ENCODE results near the gene RAF1. TPM values are rescaled to one million over a fixed set of nuclear protein-coding genes. Genes with fewer than 3 reads are reported as not detected.

RAF1 gene
- total and polyA plus RNA-seq, 9 of the 15 experiments (the other 6 are each of a cell fraction or from before 2014, with no cell fraction given) = 28.0 to 183 (median 85.6) TPM

DNA sequence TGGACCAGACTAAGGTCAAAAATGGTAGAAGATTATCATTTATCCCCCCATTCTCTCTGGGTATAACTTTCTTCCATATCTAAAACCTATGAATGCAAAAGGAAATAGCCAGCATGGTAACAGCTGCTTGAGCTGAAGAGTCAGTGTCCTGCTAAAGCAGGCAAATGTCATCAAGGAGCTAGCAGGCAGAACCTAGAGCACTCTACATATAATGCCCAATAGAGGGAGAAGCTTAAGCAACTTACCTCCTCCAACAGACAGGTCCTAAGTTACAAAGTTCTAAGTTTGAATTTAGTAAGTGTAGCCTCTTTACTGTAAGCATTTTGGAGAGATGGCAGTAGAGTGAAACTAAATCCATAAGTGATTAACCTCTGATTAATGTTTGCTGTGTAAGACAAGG is 7.7 kb downstream of the RAF1 start:
- TF ChIP-seq FOXM1 (IDR thresholded peaks at IDR 0.05; ENCODE audit: low read depth) = no peak
- no peak for TF ChIP-seq FOXM1 (CRISPR knock-in tag; IDR thresholded peaks at IDR 0.05; ENCODE audit: low read depth)
- no peak for TF ChIP-seq ZNF75A (CRISPR knock-in tag; IDR thresholded peaks at IDR 0.05)
- TF ChIP-seq ZNF780A (CRISPR knock-in tag; IDR thresholded peaks at IDR 0.05) = no peak
- no peak for TF ChIP-seq ZNF384 (IDR thresholded peaks at IDR 0.05; ENCODE audit: low read depth, low read length)
- TF ChIP-seq ZNF282 (CRISPR knock-in tag; IDR thresholded peaks at IDR 0.05) = no peak
- no peak for TF ChIP-seq EGR1 (conservative IDR thresholded peaks at IDR 0.05)
- TF ChIP-seq ZNF778 (CRISPR knock-in tag; IDR thresholded peaks at IDR 0.05) = no peak
- TF ChIP-seq ZNF184 (CRISPR knock-in tag; IDR thresholded peaks at IDR 0.05) = no peak
- TF ChIP-seq, protein P1, sequence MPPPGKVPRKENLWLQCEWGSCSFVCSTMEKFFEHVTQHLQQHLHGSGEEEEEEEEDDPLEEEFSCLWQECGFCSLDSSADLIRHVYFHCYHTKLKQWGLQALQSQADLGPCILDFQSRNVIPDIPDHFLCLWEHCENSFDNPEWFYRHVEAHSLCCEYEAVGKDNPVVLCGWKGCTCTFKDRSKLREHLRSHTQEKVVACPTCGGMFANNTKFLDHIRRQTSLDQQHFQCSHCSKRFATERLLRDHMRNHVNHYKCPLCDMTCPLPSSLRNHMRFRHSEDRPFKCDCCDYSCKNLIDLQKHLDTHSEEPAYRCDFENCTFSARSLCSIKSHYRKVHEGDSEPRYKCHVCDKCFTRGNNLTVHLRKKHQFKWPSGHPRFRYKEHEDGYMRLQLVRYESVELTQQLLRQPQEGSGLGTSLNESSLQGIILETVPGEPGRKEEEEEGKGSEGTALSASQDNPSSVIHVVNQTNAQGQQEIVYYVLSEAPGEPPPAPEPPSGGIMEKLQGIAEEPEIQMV (tag; conservative IDR thresholded peaks at IDR 0.05; ENCODE audit: low read depth) = no peak
- TF ChIP-seq ZFPM2 (CRISPR knock-in tag; IDR thresholded peaks at IDR 0.05) = no peak
- TF ChIP-seq POLR2B (IDR thresholded peaks at IDR 0.05; ENCODE audit: low read depth, partially characterized antibody) = no peak
- TF ChIP-seq STAG1 (CRISPR knock-in tag; IDR thresholded peaks at IDR 0.05; ENCODE audit: borderline replicate concordance) = no peak
- TF ChIP-seq ZC3H11A (IDR thresholded peaks at IDR 0.05; ENCODE audit: low read depth, low read length) = no peak
- no peak for TF ChIP-seq ZNF232 (CRISPR knock-in tag; IDR thresholded peaks at IDR 0.05)
- FAIRE-seq (no peak), DNase-seq (ENCODE audit: extremely low read depth in 1 of 4, low spot score in 3 of 4) (no peak), ATAC-seq (peak; percentile 44)
- intact Hi-C loops (cut with micrococcal nuclease) = no loop called here
- CTCF ChIA-PET (ENCODE audit: low intra/inter-chr PET ratio) = no interaction called here
- BruUV-seq (replicated peaks) = TSS peak; percentile 2
- Histone ChIP-seq H3K4me1 (replicated peaks in 1 of 2; ENCODE audit: control insufficient read depth in 2 of 2, insufficient read depth in 2 of 2, low read length in 2 of 2) (peaks cover 26 to 40% of the 10 kb centered on the region in 2 experiments), H3K9me3 (replicated peaks; ENCODE audit: control insufficient read depth, insufficient read depth, low read depth, low read length) (no peaks in the 10 kb centered on the region), H3K27ac (ENCODE audit: extremely low read depth, low read depth, low read length) (no peak overlapping the region), H2AFZ (ENCODE audit: low read depth, low read length) (no peak overlapping the region), H3K9ac (ENCODE audit: insufficient read depth in 1 of 2, low read depth in 2 of 2, low read length in 2 of 2) (no peak overlapping the region), H3K79me2 (ENCODE audit: control insufficient read depth, insufficient read depth, low read length) (peaks cover 96% of the 10 kb centered on the region), H3K36me3 (ENCODE audit: control insufficient read depth, insufficient read depth, low read length) (peaks cover 14% of the 10 kb centered on the region), H4K20me1 (replicated peaks; ENCODE audit: control insufficient read depth, insufficient read depth, low read length) (peaks cover 32% of the 10 kb centered on the region), H3K27me3 (ENCODE audit: control insufficient read depth in 2 of 2, insufficient read depth in 2 of 2, low read length in 2 of 2) (no peaks in the 10 kb centered on the region), H3K4me2 (ENCODE audit: insufficient read depth, low read length) (no peak overlapping the region), H3K4me3 (no peak overlapping the region), H3K9me1 (ENCODE audit: control insufficient read depth, insufficient read depth, low read length) (peaks cover 10% of the 10 kb centered on the region)
- in situ Hi-C loops (cut with MboI) = no loop called here
- POLR2A ChIA-PET = no interaction called here

Measured in K562 (cell line).